ENCODE measurements around the gene ACAN. TPM values are rescaled to one million over a fixed set of nuclear protein-coding genes. Genes with fewer than 3 reads are reported as not detected.

Gene ACAN
- total RNA-seq, 1 donor from 2014 or later: 0.13 TPM

DNA sequence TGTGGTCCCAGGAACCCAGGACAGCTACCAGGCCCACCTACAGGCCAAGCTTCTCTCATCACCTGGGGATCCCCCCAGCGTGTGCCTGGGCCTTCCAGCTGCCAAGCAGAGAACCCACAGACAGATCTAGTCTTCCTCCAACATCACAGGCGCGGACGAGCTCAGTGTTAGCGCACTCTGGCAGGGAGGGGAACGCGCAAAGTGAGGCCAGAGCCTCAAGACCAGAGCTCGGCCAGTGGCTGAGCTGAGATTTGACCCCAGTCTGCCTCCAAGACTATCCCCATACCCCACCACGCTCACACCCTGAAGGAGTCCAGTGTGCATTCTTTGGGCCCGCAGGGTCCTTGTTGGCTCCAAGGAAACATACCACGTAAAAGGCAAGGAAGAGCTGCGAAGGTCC lies 104.9 kb downstream of the ACAN start:
- Mint-ChIP-seq H3K27me3 (ENCODE audit: low read depth) (no peaks in the 10 kb centered on the region), H3K36me3 (peaks cover 28% of the 10 kb centered on the region)

DNA sequence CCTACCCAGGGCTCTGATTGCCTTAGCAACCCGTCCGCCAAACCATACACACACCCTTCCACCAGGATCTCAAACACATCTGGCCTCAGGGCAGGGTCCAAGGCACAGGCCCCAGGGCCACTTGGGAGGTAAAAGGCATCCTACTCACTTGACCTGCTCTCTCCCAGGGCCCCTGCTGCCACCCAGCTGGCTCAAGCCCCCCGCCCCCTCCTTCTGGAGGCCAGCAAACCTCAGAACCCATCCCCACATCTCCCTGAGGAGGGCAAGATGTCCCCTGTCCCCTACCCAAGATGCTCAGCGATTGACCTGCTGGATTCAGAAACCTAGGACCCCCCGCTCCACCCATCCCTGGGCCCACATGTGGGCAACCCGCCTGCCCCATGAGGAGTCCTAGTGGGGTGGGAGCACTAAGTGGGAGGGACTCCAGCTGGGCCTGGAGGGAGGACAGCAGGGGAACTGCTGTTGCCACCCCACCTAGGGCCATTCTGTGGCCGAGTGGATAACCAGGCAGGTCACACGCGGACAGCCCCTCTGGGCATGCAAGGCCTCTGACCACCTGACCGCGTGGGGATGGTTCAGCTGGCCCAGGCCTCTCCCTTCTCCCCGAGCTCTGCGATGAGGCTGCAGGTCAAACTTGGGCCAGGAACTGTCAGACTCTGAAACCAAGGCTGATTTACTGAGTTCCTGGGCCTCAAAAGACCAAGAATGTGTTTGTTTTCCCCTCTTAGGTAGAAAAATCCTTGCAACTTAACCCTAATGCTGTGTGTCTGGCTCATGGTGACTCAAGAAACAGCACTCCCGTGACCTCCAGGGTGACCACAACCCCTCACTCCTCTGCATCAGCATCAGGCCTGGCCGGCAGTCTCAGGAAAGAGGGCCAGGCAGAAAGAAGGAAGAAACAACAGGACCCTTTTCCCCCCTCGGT lies 105.7 kb downstream of the ACAN start:
- peaks cover 25% of the 10 kb centered on the region for H3K36me3 Mint-ChIP-seq
- no peaks in the 10 kb centered on the region for H3K9me3 Mint-ChIP-seq
- no peak for DNase-seq (ENCODE audit: low spot score in 2 of 2, unreplicated experiment in 2 of 2)
- H3K27me3 Mint-ChIP-seq (ENCODE audit: low read depth): no peaks in the 10 kb centered on the region
- H3K4me1 Mint-ChIP-seq: peaks cover 33% of the 10 kb centered on the region
- TF ChIP-seq, protein P1, sequence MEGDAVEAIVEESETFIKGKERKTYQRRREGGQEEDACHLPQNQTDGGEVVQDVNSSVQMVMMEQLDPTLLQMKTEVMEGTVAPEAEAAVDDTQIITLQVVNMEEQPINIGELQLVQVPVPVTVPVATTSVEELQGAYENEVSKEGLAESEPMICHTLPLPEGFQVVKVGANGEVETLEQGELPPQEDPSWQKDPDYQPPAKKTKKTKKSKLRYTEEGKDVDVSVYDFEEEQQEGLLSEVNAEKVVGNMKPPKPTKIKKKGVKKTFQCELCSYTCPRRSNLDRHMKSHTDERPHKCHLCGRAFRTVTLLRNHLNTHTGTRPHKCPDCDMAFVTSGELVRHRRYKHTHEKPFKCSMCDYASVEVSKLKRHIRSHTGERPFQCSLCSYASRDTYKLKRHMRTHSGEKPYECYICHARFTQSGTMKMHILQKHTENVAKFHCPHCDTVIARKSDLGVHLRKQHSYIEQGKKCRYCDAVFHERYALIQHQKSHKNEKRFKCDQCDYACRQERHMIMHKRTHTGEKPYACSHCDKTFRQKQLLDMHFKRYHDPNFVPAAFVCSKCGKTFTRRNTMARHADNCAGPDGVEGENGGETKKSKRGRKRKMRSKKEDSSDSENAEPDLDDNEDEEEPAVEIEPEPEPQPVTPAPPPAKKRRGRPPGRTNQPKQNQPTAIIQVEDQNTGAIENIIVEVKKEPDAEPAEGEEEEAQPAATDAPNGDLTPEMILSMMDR (IDR thresholded peaks at IDR 0.05; ENCODE audit: unreplicated experiment): no peak
- H3K4me3 Mint-ChIP-seq: no peak overlapping the region
- H3K27ac Mint-ChIP-seq: no peak overlapping the region

More for the DNA sequence above, 104.9 kb downstream of the ACAN start:
- Mint-ChIP-seq H3K9me3 (no peaks in the 10 kb centered on the region), H3K27ac (no peak overlapping the region), H3K4me1 (peaks cover 27% of the 10 kb centered on the region), H3K4me3 (no peak overlapping the region)
- DNase-seq (ENCODE audit: low spot score in 2 of 2, unreplicated experiment in 2 of 2): no peak
- TF ChIP-seq, protein P1 (IDR thresholded peaks at IDR 0.05; ENCODE audit: unreplicated experiment): no peak

DNA sequence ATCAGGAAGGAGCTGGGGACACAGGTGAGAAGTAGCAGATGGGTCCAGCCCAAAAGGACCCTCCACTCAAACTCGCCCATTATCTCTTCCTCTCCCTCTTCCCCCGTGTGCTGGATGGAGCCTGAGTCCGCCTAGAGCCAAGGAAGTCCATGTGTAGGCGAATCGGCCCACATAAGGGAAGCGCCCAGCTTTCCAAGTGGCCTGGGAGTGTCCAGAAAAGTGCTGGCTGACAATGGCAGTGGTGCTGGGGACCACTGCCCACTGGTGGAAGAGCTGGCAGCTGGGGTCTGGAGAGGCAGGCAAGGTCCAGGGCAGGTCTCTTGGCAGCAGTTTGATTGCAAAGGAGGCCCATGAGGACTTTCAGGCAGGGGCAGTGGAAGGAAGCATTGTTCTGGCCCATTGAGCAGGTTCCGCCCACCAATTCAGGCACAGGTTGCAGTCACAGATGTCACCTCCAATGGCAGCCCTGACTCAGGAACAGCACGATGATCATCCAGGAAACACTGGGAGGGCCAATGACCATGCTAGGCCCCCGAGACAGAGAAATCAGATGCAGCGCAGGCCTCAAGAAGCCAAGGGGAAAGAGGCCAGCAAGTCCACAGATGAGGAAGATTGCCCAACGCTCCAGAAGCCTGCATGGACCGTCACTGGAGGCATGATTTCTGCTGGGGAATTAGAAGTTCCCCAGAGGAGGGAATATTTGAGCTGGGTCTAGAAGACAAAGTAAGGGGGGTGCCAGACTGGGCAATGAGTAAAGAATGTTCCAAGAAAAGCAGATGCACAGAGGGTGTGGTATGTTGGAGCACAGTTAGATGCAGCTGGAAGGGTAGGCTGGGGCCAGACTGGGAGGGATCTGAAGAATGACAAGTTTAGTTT lies 107.0 kb downstream of the ACAN start:
- TF ChIP-seq, protein P1 (IDR thresholded peaks at IDR 0.05; ENCODE audit: unreplicated experiment): no peak
- peaks cover 25% of the 10 kb centered on the region for H3K36me3 Mint-ChIP-seq
- peaks cover 32% of the 10 kb centered on the region for H3K4me1 Mint-ChIP-seq
- DNase-seq (ENCODE audit: low spot score in 2 of 2, unreplicated experiment in 2 of 2): no peak
- H3K27me3 Mint-ChIP-seq (ENCODE audit: low read depth): no peaks in the 10 kb centered on the region
- H3K9me3 Mint-ChIP-seq: no peaks in the 10 kb centered on the region
- H3K4me3 Mint-ChIP-seq: no peak overlapping the region
- H3K27ac Mint-ChIP-seq: no peak overlapping the region

GRCh38 chr15:88911766-88912118 lies 108.5 kb downstream of the ACAN start:
- peak overlapping the region; percentile 88 for H3K4me3 Mint-ChIP-seq
- H3K27ac Mint-ChIP-seq: no peak overlapping the region
- no peaks in the 10 kb centered on the region for H3K9me3 Mint-ChIP-seq
- TF ChIP-seq, protein P1 (IDR thresholded peaks at IDR 0.05; ENCODE audit: unreplicated experiment): no peak
- H3K27me3 Mint-ChIP-seq (ENCODE audit: low read depth): no peaks in the 10 kb centered on the region
- peaks cover 32% of the 10 kb centered on the region for H3K4me1 Mint-ChIP-seq
- H3K36me3 Mint-ChIP-seq: peaks cover 20% of the 10 kb centered on the region
- DNase-seq (ENCODE audit: low spot score in 2 of 2, unreplicated experiment in 2 of 2): no peak

- peak overlapping the region; percentile 88 for H3K4me3 Mint-ChIP-seq
- H3K27me3 Mint-ChIP-seq (ENCODE audit: low read depth): no peaks in the 10 kb centered on the region
- DNase-seq (ENCODE audit: low spot score in 2 of 2, unreplicated experiment in 2 of 2): no peak
- peaks cover 17% of the 10 kb centered on the region for H3K36me3 Mint-ChIP-seq
- no peaks in the 10 kb centered on the region for H3K9me3 Mint-ChIP-seq
- TF ChIP-seq, protein P1 (IDR thresholded peaks at IDR 0.05; ENCODE audit: unreplicated experiment): no peak
- peaks cover 32% of the 10 kb centered on the region for H3K4me1 Mint-ChIP-seq
- H3K27ac Mint-ChIP-seq: peak overlapping the region; percentile 56
Observed at GRCh38 chr15:88912500-88912921, 109.3 kb downstream of the ACAN start.
